Ascending aorta (tissue), 2 donors: ENCODE measurements around the gene NUFIP2. TPM values are rescaled to one million over a fixed set of nuclear protein-coding genes. Genes with fewer than 3 reads are reported as not detected.

Source experiments
- DNase-seq, 2 donors: peaks; one replicate each; pipeline ENCODE4 v3.0.0-alpha.2; 2019; ENCODE audit warnings: low spot score in 2 of 2
- H3K27ac ChIP-seq, 2 donors: fragments of 200-600 bp; sonication (generic); one replicate each; pipeline ENCODE4 v1.5.1; 2016 to 2017; ENCODE audit warnings: mild to moderate bottlenecking in 1 of 2
- H3K27me3 ChIP-seq: fragments of 200-600 bp; sonication (generic); one replicate; pipeline ENCODE4 v1.5.1; 2017
- H3K36me3 ChIP-seq, 2 donors: fragments of 200-600 bp; sonication (generic); one replicate each; pipeline ENCODE4 v1.5.1; 2016
- H3K4me1 ChIP-seq, 2 donors: fragments of 200-600 bp; sonication (generic); one replicate each; pipeline ENCODE4 v1.5.1; 2016 to 2017; ENCODE audit warnings: mild to moderate bottlenecking in 1 of 2
- H3K4me3 ChIP-seq, 2 donors: fragments of 200-600 bp; sonication (generic); one replicate each; pipeline ENCODE4 v1.5.1; 2016 to 2017; ENCODE audit warnings: mild to moderate bottlenecking in 1 of 2
- H3K9me3 ChIP-seq, 2 donors: fragments of 200-600 bp; sonication (generic); one replicate each; pipeline ENCODE4 v1.5.1; 2016
- CTCF ChIP-seq, 3 experiments: fragments of 200-600 bp in 2 of 3; fragments of 450-650 bp in 1 of 3; sonication (generic) in 2 of 3; IDR thresholded peaks; one replicate each; pipeline ENCODE4 v1.5.1; 2016 to 2019; ENCODE audit warnings: antibody characterized with exemption in 3 of 3, mild to moderate bottlenecking in 1 of 3, moderate library complexity in 1 of 3
- intact Hi-C: fragments of 100-400 bp; cut with DNase I; formaldehyde crosslinking; loops from one replicate; pipeline ENCODE4 v1.15.1; 2023
- total RNA-seq: library from RNA; depleted of rRNA; stranded (reverse); fragments of >200 nt; gene quantifications from one replicate; pipeline ENCODE4 v1.1.0, GENCODE V29; 2016

The NUFIP2 gene
- total RNA-seq, 1 donor from 2014 or later: 11.0 TPM

- peaks cover 0 to 14% of the 10 kb centered on the region in 2 donors for H3K4me1 ChIP-seq
- no peak overlapping the region for H3K27ac ChIP-seq
- no peak overlapping the region for H3K4me3 ChIP-seq
- no peak for DNase-seq
- H3K9me3 ChIP-seq: no peaks in the 10 kb centered on the region
- intact Hi-C loops: no loop called here
- H3K36me3 ChIP-seq: no peaks in the 10 kb centered on the region
- H3K27me3 ChIP-seq: no peaks in the 10 kb centered on the region
- TF ChIP-seq CTCF (IDR thresholded peaks at IDR 0.05): no peak
Observed at GRCh38 chr17:29248845-29249244, 45.1 kb downstream of the NUFIP2 start.

GRCh38 chr17:29247219-29247618, 46.7 kb downstream of the NUFIP2 start:
- no peak for DNase-seq
- Histone ChIP-seq H3K9me3 (no peaks in the 10 kb centered on the region), H3K27ac (no peak overlapping the region), H3K27me3 (no peaks in the 10 kb centered on the region), H3K4me3 (no peak overlapping the region), H3K4me1 (peaks cover 0 to 11% of the 10 kb centered on the region in 2 donors), H3K36me3 (no peaks in the 10 kb centered on the region)
- TF ChIP-seq CTCF (IDR thresholded peaks at IDR 0.05): no peak
- intact Hi-C loops: no loop called here

- TF ChIP-seq CTCF (IDR thresholded peaks at IDR 0.05): no peak
- H3K4me1 ChIP-seq: peaks cover 0 to 5% of the 10 kb centered on the region in 2 donors
- H3K36me3 ChIP-seq: no peaks in the 10 kb centered on the region
- DNase-seq: no peak
- H3K27ac ChIP-seq: no peak within 1 kb of the TSS
- H3K9me3 ChIP-seq: no peaks in the 10 kb centered on the region
- H3K27me3 ChIP-seq: no peaks in the 10 kb centered on the region
- no peak within 1 kb of the TSS for H3K4me3 ChIP-seq
- intact Hi-C loops: no loop called here
Observed at GRCh38 chr17:29246628-29247027, 47.3 kb downstream of the NUFIP2 start, which contains the start of gene CRYBA1. TSS of gene CRYBA1 (plus strand) at chr17:29246859. CDS start at chr17:29246864, 5 bp downstream.

- TF ChIP-seq CTCF (IDR thresholded peaks at IDR 0.05): no peak
- H3K36me3 ChIP-seq: no peaks in the 10 kb centered on the region
- no peaks in the 10 kb centered on the region for H3K9me3 ChIP-seq
- H3K4me3 ChIP-seq: no peak overlapping the region
- peaks cover 6 to 10% of the 10 kb centered on the region in 2 donors for H3K4me1 ChIP-seq
- H3K27me3 ChIP-seq: no peaks in the 10 kb centered on the region
- intact Hi-C loops: no loop called here
- no peak for DNase-seq
- H3K27ac ChIP-seq: no peak overlapping the region
Observed at GRCh38 chr17:29245401-29245800, 48.5 kb downstream of the NUFIP2 start.

GRCh38 chr17:29243792-29244191, 50.2 kb downstream of the NUFIP2 start:
- H3K27me3 ChIP-seq: no peaks in the 10 kb centered on the region
- DNase-seq: no peak

More at GRCh38 chr17:29243792-29244191, 50.2 kb downstream of the NUFIP2 start:
- H3K4me1 ChIP-seq: peaks cover 9 to 13% of the 10 kb centered on the region in 2 donors
- H3K4me3 ChIP-seq: no peak overlapping the region
- intact Hi-C loops: no loop called here
- no peak for TF ChIP-seq CTCF (IDR thresholded peaks at IDR 0.05)
- no peaks in the 10 kb centered on the region for H3K36me3 ChIP-seq
- no peaks in the 10 kb centered on the region for H3K9me3 ChIP-seq
- H3K27ac ChIP-seq: no peak overlapping the region
